Measurements from ENCODE around the gene FBXO24.

The FBXO24 gene

DNA sequence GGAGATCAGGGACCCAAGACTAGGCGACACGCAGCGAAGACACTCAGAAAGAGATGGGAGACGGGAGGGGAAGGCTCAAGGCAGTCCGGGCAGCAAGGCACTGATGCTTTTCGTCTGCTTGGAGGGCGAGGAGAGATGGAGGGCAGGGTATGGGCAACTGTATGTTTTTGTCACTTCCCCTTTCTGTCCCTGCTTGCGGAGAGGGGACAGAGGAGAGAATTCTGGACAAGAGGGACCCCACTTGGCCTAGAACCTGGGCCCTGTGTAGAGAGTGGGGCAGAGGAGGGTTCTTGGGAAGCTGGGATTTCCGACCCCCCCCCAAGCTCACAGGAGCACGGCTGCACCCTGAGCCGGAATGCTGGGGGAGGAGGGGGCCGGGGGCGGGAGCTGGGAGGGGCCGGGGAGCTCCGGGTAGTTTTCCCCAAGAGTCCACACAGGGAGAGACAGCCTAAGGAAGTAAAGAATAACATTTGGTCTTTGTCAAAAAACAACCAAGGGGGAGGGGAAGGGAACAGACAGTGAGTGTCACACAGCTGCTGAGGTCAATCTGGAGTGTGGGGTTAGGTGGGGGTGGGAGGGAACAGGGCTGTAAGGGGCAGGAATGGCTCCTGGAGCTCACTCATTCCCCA, 2.0 kb upstream of the FBXO24 start (continued):
- TF ChIP-seq, protein P1, sequence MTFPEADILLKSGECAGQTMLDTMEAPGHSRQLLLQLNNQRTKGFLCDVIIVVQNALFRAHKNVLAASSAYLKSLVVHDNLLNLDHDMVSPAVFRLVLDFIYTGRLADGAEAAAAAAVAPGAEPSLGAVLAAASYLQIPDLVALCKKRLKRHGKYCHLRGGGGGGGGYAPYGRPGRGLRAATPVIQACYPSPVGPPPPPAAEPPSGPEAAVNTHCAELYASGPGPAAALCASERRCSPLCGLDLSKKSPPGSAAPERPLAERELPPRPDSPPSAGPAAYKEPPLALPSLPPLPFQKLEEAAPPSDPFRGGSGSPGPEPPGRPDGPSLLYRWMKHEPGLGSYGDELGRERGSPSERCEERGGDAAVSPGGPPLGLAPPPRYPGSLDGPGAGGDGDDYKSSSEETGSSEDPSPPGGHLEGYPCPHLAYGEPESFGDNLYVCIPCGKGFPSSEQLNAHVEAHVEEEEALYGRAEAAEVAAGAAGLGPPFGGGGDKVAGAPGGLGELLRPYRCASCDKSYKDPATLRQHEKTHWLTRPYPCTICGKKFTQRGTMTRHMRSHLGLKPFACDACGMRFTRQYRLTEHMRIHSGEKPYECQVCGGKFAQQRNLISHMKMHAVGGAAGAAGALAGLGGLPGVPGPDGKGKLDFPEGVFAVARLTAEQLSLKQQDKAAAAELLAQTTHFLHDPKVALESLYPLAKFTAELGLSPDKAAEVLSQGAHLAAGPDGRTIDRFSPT (tag by site-specific recombination; IDR thresholded peaks at IDR 0.05): no peak

DNA sequence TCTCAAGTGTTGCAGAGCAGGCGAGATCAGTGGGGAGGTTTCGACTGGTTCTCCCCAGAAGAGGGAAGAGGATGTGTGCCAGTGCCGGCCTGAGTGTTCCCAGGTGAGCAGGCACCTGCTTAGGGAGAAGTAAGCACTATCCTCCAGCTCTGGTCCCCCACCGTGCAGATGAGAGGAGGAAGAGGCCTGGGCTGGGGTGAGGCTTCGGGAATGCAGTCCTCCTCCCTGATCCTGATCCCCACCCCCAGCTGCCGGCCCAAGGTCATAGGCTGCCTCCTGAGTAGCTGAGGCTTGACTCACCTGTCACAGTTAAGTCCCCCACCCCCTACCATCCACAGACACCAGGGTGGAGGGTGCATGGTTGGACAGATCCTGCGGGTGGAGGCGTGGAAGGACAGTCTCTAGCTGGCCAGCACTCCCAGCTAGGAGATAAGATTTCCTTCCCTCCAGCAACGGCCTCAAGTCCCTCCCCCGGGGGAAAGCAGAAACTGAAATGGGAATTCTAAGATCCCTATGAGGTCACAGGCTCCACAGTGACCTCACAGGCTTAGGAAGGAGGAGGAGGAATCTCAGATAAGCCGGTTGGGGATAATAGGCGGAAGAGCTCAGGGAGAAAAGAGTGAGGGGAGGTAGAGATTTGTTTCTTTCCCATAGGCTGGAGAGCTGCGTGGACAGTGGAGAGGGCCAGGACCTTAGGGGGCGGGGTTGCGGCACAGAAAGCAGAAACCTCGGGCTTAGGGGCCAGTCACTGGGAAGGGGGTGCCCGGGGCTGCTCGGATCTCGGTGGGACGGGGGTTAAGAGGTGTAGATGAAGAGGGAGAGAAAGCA, 1.2 kb upstream of the FBXO24 start:
- Histone ChIP-seq H3K9me3 (ENCODE audit: control insufficient read depth, insufficient read depth, low read depth, low read length) (no peaks in the 10 kb centered on the region), H3K27ac (ENCODE audit: extremely low read depth, low read depth, low read length) (no peak overlapping the region; the same call in 1 of the 2 replicates), H3K4me1 (ENCODE audit: control insufficient read depth, insufficient read depth, low read length) (peaks cover 12% of the 10 kb centered on the region), H3K36me3 (ENCODE audit: control insufficient read depth in 2 of 2, insufficient read depth in 1 of 2, low read length in 2 of 2) (peaks cover 6 to 27% of the 10 kb centered on the region in 2 experiments; a peak in 2 of 3 replicates), H3K4me3 (ENCODE audit: low read depth, low read length) (peak overlapping the region; percentile 90)
- ChIA-PET CTCF (interaction anchor here (1.0 to 4.2 kb wide), 10 partner anchors 9 to 268 kb away, joined by 3 to 25 read pairs (median 6); partner anchors contain the start of gene SLC12A9), POLR2A (interaction anchor here (0.6 to 3.7 kb wide), 28 partner anchors 9 to 204 kb away, joined by 3 to 91 read pairs (median 10); partner anchors contain the start of genes GIGYF1, GNB2, MEPCE and MOSPD3)
- TF ChIP-seq GLIS2 (tag by site-specific recombination; IDR thresholded peaks at IDR 0.05) (peak; percentile 56), ZNF23 (tag by site-specific recombination; IDR thresholded peaks at IDR 0.05; ENCODE audit: borderline replicate concordance) (no peak), KLF8 (tag by site-specific recombination; IDR thresholded peaks at IDR 0.05) (0 out of 2 replicates have a peak, but pooled peaks have one; percentile 13), ZBTB48 (tag by site-specific recombination; IDR thresholded peaks at IDR 0.05) (peak; percentile 90; the same call in 1 of the 2 replicates), ZNF791 (tag by site-specific recombination; IDR thresholded peaks at IDR 0.05) (no peak), SP7 (tag by site-specific recombination; IDR thresholded peaks at IDR 0.05) (peak; percentile 45), ZNF394 (tag by site-specific recombination; IDR thresholded peaks at IDR 0.05; ENCODE audit: borderline replicate concordance) (no peak), ZBTB17 (tag by site-specific recombination; IDR thresholded peaks at IDR 0.05) (peak; percentile 43; the same call in 1 of the 2 replicates), ZNF223 (tag by site-specific recombination; IDR thresholded peaks at IDR 0.05) (no peak), BCL11B (tag by site-specific recombination; IDR thresholded peaks at IDR 0.05; ENCODE audit: low read depth) (no peak), IKZF3 (tag by site-specific recombination; IDR thresholded peaks at IDR 0.05) (0 out of 2 replicates have a peak, but pooled peaks have one; percentile 42), GLIS1 (tag by site-specific recombination; IDR thresholded peaks at IDR 0.05) (peak; percentile 83), SCRT2 (tag by site-specific recombination; IDR thresholded peaks at IDR 0.05) (no peak), ZFHX2 (tag by site-specific recombination; conservative IDR thresholded peaks at IDR 0.05) (peak; percentile 45), KLF16 (tag by site-specific recombination; IDR thresholded peaks at IDR 0.05) (no peak), ZIC2 (tag by site-specific recombination; IDR thresholded peaks at IDR 0.05) (peak; percentile 37; the same call in 1 of the 2 replicates)
- TF ChIP-seq, protein P2, sequence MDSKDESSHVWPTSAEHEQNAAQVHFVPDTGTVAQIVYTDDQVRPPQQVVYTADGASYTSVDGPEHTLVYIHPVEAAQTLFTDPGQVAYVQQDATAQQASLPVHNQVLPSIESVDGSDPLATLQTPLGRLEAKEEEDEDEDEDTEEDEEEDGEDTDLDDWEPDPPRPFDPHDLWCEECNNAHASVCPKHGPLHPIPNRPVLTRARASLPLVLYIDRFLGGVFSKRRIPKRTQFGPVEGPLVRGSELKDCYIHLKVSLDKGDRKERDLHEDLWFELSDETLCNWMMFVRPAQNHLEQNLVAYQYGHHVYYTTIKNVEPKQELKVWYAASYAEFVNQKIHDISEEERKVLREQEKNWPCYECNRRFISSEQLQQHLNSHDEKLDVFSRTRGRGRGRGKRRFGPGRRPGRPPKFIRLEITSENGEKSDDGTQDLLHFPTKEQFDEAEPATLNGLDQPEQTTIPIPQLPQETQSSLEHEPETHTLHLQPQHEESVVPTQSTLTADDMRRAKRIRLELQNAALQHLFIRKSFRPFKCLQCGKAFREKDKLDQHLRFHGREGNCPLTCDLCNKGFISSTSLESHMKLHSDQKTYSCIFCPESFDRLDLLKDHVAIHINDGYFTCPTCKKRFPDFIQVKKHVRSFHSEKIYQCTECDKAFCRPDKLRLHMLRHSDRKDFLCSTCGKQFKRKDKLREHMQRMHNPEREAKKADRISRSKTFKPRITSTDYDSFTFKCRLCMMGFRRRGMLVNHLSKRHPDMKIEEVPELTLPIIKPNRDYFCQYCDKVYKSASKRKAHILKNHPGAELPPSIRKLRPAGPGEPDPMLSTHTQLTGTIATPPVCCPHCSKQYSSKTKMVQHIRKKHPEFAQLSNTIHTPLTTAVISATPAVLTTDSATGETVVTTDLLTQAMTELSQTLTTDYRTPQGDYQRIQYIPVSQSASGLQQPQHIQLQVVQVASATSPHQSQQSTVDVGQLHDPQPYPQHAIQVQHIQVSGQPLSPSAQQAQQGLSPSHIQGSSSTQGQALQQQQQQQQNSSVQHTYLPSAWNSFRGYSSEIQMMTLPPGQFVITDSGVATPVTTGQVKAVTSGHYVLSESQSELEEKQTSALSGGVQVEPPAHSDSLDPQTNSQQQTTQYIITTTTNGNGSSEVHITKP (tag by site-specific recombination; IDR thresholded peaks at IDR 0.05): peak; percentile 63
- TF ChIP-seq, protein P3, sequence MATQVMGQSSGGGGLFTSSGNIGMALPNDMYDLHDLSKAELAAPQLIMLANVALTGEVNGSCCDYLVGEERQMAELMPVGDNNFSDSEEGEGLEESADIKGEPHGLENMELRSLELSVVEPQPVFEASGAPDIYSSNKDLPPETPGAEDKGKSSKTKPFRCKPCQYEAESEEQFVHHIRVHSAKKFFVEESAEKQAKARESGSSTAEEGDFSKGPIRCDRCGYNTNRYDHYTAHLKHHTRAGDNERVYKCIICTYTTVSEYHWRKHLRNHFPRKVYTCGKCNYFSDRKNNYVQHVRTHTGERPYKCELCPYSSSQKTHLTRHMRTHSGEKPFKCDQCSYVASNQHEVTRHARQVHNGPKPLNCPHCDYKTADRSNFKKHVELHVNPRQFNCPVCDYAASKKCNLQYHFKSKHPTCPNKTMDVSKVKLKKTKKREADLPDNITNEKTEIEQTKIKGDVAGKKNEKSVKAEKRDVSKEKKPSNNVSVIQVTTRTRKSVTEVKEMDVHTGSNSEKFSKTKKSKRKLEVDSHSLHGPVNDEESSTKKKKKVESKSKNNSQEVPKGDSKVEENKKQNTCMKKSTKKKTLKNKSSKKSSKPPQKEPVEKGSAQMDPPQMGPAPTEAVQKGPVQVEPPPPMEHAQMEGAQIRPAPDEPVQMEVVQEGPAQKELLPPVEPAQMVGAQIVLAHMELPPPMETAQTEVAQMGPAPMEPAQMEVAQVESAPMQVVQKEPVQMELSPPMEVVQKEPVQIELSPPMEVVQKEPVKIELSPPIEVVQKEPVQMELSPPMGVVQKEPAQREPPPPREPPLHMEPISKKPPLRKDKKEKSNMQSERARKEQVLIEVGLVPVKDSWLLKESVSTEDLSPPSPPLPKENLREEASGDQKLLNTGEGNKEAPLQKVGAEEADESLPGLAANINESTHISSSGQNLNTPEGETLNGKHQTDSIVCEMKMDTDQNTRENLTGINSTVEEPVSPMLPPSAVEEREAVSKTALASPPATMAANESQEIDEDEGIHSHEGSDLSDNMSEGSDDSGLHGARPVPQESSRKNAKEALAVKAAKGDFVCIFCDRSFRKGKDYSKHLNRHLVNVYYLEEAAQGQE (tag by site-specific recombination; IDR thresholded peaks at IDR 0.05): peak; percentile 64
- TF ChIP-seq, protein P4, sequence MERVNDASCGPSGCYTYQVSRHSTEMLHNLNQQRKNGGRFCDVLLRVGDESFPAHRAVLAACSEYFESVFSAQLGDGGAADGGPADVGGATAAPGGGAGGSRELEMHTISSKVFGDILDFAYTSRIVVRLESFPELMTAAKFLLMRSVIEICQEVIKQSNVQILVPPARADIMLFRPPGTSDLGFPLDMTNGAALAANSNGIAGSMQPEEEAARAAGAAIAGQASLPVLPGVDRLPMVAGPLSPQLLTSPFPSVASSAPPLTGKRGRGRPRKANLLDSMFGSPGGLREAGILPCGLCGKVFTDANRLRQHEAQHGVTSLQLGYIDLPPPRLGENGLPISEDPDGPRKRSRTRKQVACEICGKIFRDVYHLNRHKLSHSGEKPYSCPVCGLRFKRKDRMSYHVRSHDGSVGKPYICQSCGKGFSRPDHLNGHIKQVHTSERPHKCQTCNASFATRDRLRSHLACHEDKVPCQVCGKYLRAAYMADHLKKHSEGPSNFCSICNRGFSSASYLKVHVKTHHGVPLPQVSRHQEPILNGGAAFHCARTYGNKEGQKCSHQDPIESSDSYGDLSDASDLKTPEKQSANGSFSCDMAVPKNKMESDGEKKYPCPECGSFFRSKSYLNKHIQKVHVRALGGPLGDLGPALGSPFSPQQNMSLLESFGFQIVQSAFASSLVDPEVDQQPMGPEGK (tag by site-specific recombination; IDR thresholded peaks at IDR 0.05): peak; percentile 14; the same call in 1 of the 2 replicates
- TF ChIP-seq, protein P5, sequence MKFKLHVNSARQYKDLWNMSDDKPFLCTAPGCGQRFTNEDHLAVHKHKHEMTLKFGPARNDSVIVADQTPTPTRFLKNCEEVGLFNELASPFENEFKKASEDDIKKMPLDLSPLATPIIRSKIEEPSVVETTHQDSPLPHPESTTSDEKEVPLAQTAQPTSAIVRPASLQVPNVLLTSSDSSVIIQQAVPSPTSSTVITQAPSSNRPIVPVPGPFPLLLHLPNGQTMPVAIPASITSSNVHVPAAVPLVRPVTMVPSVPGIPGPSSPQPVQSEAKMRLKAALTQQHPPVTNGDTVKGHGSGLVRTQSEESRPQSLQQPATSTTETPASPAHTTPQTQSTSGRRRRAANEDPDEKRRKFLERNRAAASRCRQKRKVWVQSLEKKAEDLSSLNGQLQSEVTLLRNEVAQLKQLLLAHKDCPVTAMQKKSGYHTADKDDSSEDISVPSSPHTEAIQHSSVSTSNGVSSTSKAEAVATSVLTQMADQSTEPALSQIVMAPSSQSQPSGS (tag by site-specific recombination; IDR thresholded peaks at IDR 0.05; ENCODE audit: low read depth): peak; percentile 84
